Psoas muscle (tissue), 8 donors: ENCODE data around the gene BOLA2B. TPM values are rescaled to one million over a fixed set of nuclear protein-coding genes. Genes with fewer than 3 reads are reported as not detected.

Experiments
- ATAC-seq, 4 donors: fragments of 200-7000 bp; cut with Tn5 transposase; one replicate each; pipeline ENCODE4 v1.9.1; 2020; ENCODE audit warnings: moderate library complexity in 3 of 4, mild to moderate bottlenecking in 2 of 4
- DNase-seq, 2 donors: peaks; one replicate each; pipeline ENCODE4 v3.0.0-alpha.2; 2020
- H3K27ac ChIP-seq: fragments of 200-600 bp; one replicate; pipeline ENCODE4 v1.8.0; 2022
- H3K27me3 ChIP-seq, 3 donors: fragments of 200-600 bp in 1 of 3; one replicate each; pipeline versions ENCODE4 v1.6.1 to v1.8.0; 2013 to 2022; ENCODE audit warnings: low read length in 2 of 3, mild to moderate bottlenecking in 2 of 3, moderate library complexity in 1 of 3; ENCODE audit not compliant: insufficient read depth in 3 of 3
- H3K36me3 ChIP-seq, 2 donors: fragments of 200-600 bp in 1 of 2; one replicate each; pipeline versions ENCODE4 v1.6.1 to v1.8.0; 2013 to 2022; ENCODE audit warnings: low read depth in 1 of 2, mild to moderate bottlenecking in 1 of 2, moderate library complexity in 1 of 2; ENCODE audit not compliant: insufficient read depth in 1 of 2
- H3K4me1 ChIP-seq: fragments of 200-600 bp; one replicate; pipeline ENCODE4 v1.8.0; 2022
- H3K4me3 ChIP-seq: fragments of 200-600 bp; one replicate; pipeline ENCODE4 v1.8.0; 2022; ENCODE audit warnings: mild to moderate bottlenecking
- H3K9me3 ChIP-seq: fragments of 200-600 bp; one replicate; pipeline ENCODE4 v1.8.0; 2022
- CTCF ChIP-seq: fragments of 200-600 bp; IDR thresholded peaks from one replicate; pipeline ENCODE4 v1.8.0; 2022; ENCODE audit warnings: antibody characterized with exemption
- WGBS, 3 donors: extraction: QIAGEN DNeasy Blood & Tissue Kit; methylation state at CpG; one replicate each; pipeline versions ENCODE4 v1.1.6 to v1.1.7; 2013; 5-methylcytosine and 5-hydroxymethylcytosine counted together
- intact Hi-C, 2 donors: fragments of 100-400 bp; cut with DNase I; formaldehyde crosslinking; loops; one replicate each; pipeline versions ENCODE4 v1.11.0 to v1.14.2; 2022
- polyA plus RNA-seq, 3 donors: library from polyadenylated mRNA; stranded (reverse); fragments of 200-250 nt; gene quantifications; one replicate each; pipeline ENCODE4 v1.2.3, GENCODE V29; 2013
- total RNA-seq, 4 donors: library from RNA; stranded (reverse); fragmentation: NEBNext Ultra II Directional in 2 of 4; extraction: Animal tissue kit (Norgen Biotek cat#: 25700) in 2 of 4; gene quantifications; one replicate each; pipeline versions ENCODE4 v1.2.1 to v1.2.4, GENCODE V29; 2021 to 2023
- donor health status: healthy with polysubstance abuse.
- donor health status: DM: no; HTN: no; CAD: no; lungs with moderate emphysema.
- donor health status: Bipolar disorder and iron deficiency.
- donor health status: healthy.
- donor health status: DM: yes; HTN: yes; CAD: no.
- donor health status: DM: no; HTN: no; CAD: no.
- donor health status: DM: no; HTN: no; CAD: no.
- donor health status: DM: yes; HTN: yes; CAD: no.

BOLA2B gene
- total and polyA plus RNA-seq, 7 donors, result 54.0 to 700 (median 69.1) TPM

- ATAC-seq (no peak), DNase-seq (no peak)
Observed at GRCh38 chr16:30144017-30144416, 49.4 kb downstream of the BOLA2B start.

GRCh38 chr16:30143347-30143702 is 50.1 kb downstream of the BOLA2B start:
- TF ChIP-seq CTCF, result no peak
- no peak for DNase-seq
- no peaks in the 10 kb centered on the region for H3K27me3 ChIP-seq
- ATAC-seq, result no peak
- H3K36me3 ChIP-seq, result no peaks in the 10 kb centered on the region
- no peaks in the 10 kb centered on the region for H3K4me1 ChIP-seq
- WGBS, 3 donors, result 56 to 65% (median 60%) methylated on average over 2 of the region's 2 CpGs
- H3K27ac ChIP-seq, result no peak overlapping the region
- intact Hi-C loops, result no loop called here
- no peaks in the 10 kb centered on the region for H3K9me3 ChIP-seq
- H3K4me3 ChIP-seq, result no peak overlapping the region

More at GRCh38 chr16:30144017-30144416, 49.4 kb downstream of the BOLA2B start:
- Histone ChIP-seq H3K9me3 (no peaks in the 10 kb centered on the region), H3K27me3 (no peaks in the 10 kb centered on the region), H3K36me3 (no peaks in the 10 kb centered on the region), H3K27ac (no peak overlapping the region), H3K4me1 (no peaks in the 10 kb centered on the region), H3K4me3 (no peak overlapping the region)
- no peak for TF ChIP-seq CTCF
- intact Hi-C loops, result no loop called here

Other genes with a start within 250 kb of the BOLA2B start
- gene TMEM219, start 231.6 kb downstream of the BOLA2B start, total RNA-seq, result 10 to 100 TPM; 39.6 to 64.5 (median 50.3) TPM
- 10 to 100 TPM; 53.7 to 80.7 (median 60.4) TPM for gene TMEM219, start 231.6 kb downstream of the BOLA2B start, polyA plus RNA-seq
- 10 to 100 TPM; 18.6 to 28.6 (median 22.0) TPM for gene TAOK2, start 219.8 kb downstream of the BOLA2B start, total RNA-seq
- gene TAOK2, start 219.8 kb downstream of the BOLA2B start, polyA plus RNA-seq, result 10 to 100 TPM; 15.7 to 30.2 (median 21.8) TPM
- gene HIRIP3, start 198.0 kb downstream of the BOLA2B start, total RNA-seq, result 10 to 100 TPM; 18.9 to 22.0 (median 20.7) TPM
- gene HIRIP3, start 198.0 kb downstream of the BOLA2B start, polyA plus RNA-seq, result 10 to 100 TPM; 18.5 to 62.5 (median 23.1) TPM
- gene INO80E, start 197.4 kb downstream of the BOLA2B start, total RNA-seq, result 10 to 100 TPM; 30.5 to 43.3 (median 34.1) TPM
- gene INO80E, start 197.4 kb downstream of the BOLA2B start, polyA plus RNA-seq, result 10 to 100 TPM; 59.8 to 86.9 (median 77.3) TPM
- gene DOC2A, start 182.6 kb downstream of the BOLA2B start, total RNA-seq, result under 1 TPM in 2 of 4 donors, not detected in 2; 0.11 to 0.51 TPM
- under 1 TPM; 0.13 to 0.20 (median 0.15) TPM for gene DOC2A, start 182.6 kb downstream of the BOLA2B start, polyA plus RNA-seq
- gene C16orf92, start 170.5 kb downstream of the BOLA2B start, total RNA-seq, result not detected
- gene C16orf92, start 170.5 kb downstream of the BOLA2B start, polyA plus RNA-seq, result not detected
- gene TLCD3B, start 162.4 kb downstream of the BOLA2B start, total RNA-seq, result 1 to 10 TPM in 1 of 4 donors, under 1 TPM in 3; 0.17 to 1.9 (median 0.23) TPM
- under 1 TPM; 0.13 to 0.62 (median 0.17) TPM for gene TLCD3B, start 162.4 kb downstream of the BOLA2B start, polyA plus RNA-seq
- 1,000 to 10,000 TPM; 5,088 to 7,531 (median 6,001) TPM for gene ALDOA, start 127.9 kb downstream of the BOLA2B start, total RNA-seq
- gene ALDOA, start 127.9 kb downstream of the BOLA2B start, polyA plus RNA-seq, result over 10,000 TPM in 1 of 3 donors, 1,000 to 10,000 TPM in 2; 4,532 to 12,458 (median 6,880) TPM
- gene PPP4C, start 117.7 kb downstream of the BOLA2B start, total RNA-seq, result 10 to 100 TPM; 38.1 to 64.5 (median 58.5) TPM
- 100 to 1,000 TPM in 2 of 3 donors, 10 to 100 TPM in 1; 79.1 to 172 (median 130) TPM for gene PPP4C, start 117.7 kb downstream of the BOLA2B start, polyA plus RNA-seq
- gene TBX6, start 101.7 kb downstream of the BOLA2B start, total RNA-seq, result 1 to 10 TPM in 1 of 4 donors, under 1 TPM in 3; 0.32 to 1.0 (median 0.51) TPM
- 1 to 10 TPM in 2 of 3 donors, under 1 TPM in 1; 0.76 to 1.6 (median 1.5) TPM for gene TBX6, start 101.7 kb downstream of the BOLA2B start, polyA plus RNA-seq
- gene YPEL3, start 97.5 kb downstream of the BOLA2B start, total RNA-seq, result 100 to 1,000 TPM in 1 of 4 donors, 10 to 100 TPM in 3; 47.1 to 156 (median 60.2) TPM
- 10 to 100 TPM; 24.8 to 96.2 (median 81.4) TPM for gene YPEL3, start 97.5 kb downstream of the BOLA2B start, polyA plus RNA-seq
- 1 to 10 TPM in 2 of 4 donors, under 1 TPM in 2; 0.56 to 3.1 (median 1.3) TPM for gene GDPD3, start 80.1 kb downstream of the BOLA2B start, total RNA-seq
- under 1 TPM; 0.48 to 0.91 (median 0.89) TPM for gene GDPD3, start 80.1 kb downstream of the BOLA2B start, polyA plus RNA-seq
- gene MAPK3, start 70.4 kb downstream of the BOLA2B start, total RNA-seq, result 10 to 100 TPM; 37.2 to 45.2 (median 41.0) TPM
- 10 to 100 TPM; 25.6 to 53.0 (median 48.7) TPM for gene MAPK3, start 70.4 kb downstream of the BOLA2B start, polyA plus RNA-seq
- gene CORO1A, start 10.1 kb downstream of the BOLA2B start, total RNA-seq, result 1 to 10 TPM; 4.0 to 6.8 (median 6.3) TPM
- gene CORO1A, start 10.1 kb downstream of the BOLA2B start, polyA plus RNA-seq, result 1 to 10 TPM; 2.7 to 6.5 (median 3.0) TPM
- gene SLX1A, start 209 bp upstream of the BOLA2B start, total RNA-seq, result 10 to 100 TPM; 21.6 to 45.2 (median 38.3) TPM
- gene SLX1A, start 209 bp upstream of the BOLA2B start, polyA plus RNA-seq, result 10 to 100 TPM in 2 of 3 donors, 1 to 10 TPM in 1; 9.2 to 43.3 (median 31.0) TPM
- 1 to 10 TPM; 4.2 to 5.5 (median 4.7) TPM for gene SULT1A3, start 5.6 kb upstream of the BOLA2B start, total RNA-seq
- 1 to 10 TPM; 2.7 to 4.6 (median 3.4) TPM for gene SULT1A3, start 5.6 kb upstream of the BOLA2B start, polyA plus RNA-seq
- gene NPIPB13, start 54.8 kb upstream of the BOLA2B start, total RNA-seq, result 1 to 10 TPM; 3.0 to 6.5 (median 5.0) TPM
- gene NPIPB13, start 54.8 kb upstream of the BOLA2B start, polyA plus RNA-seq, result 1 to 10 TPM; 1.8 to 2.2 (median 2.0) TPM
- gene CD2BP2, start 161.6 kb upstream of the BOLA2B start, total RNA-seq, result 10 to 100 TPM; 38.9 to 65.0 (median 49.6) TPM
- gene CD2BP2, start 161.6 kb upstream of the BOLA2B start, polyA plus RNA-seq, result 10 to 100 TPM; 31.0 to 61.8 (median 55.6) TPM
- gene TBC1D10B, start 176.8 kb upstream of the BOLA2B start, total RNA-seq, result 10 to 100 TPM; 30.1 to 50.0 (median 34.1) TPM
- gene TBC1D10B, start 176.8 kb upstream of the BOLA2B start, polyA plus RNA-seq, result 10 to 100 TPM; 24.5 to 45.0 (median 26.4) TPM
- gene MYL11, start 181.1 kb upstream of the BOLA2B start, total RNA-seq, result 1,000 to 10,000 TPM; 1,414 to 6,743 (median 2,777) TPM
- 1,000 to 10,000 TPM in 2 of 3 donors, 100 to 1,000 TPM in 1; 636 to 4,264 (median 2,548) TPM for gene MYL11, start 181.1 kb upstream of the BOLA2B start, polyA plus RNA-seq
- gene SEPTIN1, start 188.9 kb upstream of the BOLA2B start, total RNA-seq, result 1 to 10 TPM in 2 of 4 donors, under 1 TPM in 2; 0.34 to 1.8 (median 0.90) TPM
- gene SEPTIN1, start 188.9 kb upstream of the BOLA2B start, polyA plus RNA-seq, result under 1 TPM; 0.22 to 0.51 (median 0.28) TPM
- 1 to 10 TPM; 2.8 to 7.8 (median 5.6) TPM for gene ZNF48, start 201.8 kb upstream of the BOLA2B start, total RNA-seq
- gene ZNF48, start 201.8 kb upstream of the BOLA2B start, polyA plus RNA-seq, result 1 to 10 TPM; 2.3 to 7.4 (median 3.2) TPM
- gene ZNF771, start 213.9 kb upstream of the BOLA2B start, total RNA-seq, result 10 to 100 TPM in 2 of 4 donors, 1 to 10 TPM in 2; 4.8 to 14.6 (median 9.1) TPM
- 1 to 10 TPM; 5.3 to 7.4 (median 5.4) TPM for gene ZNF771, start 213.9 kb upstream of the BOLA2B start, polyA plus RNA-seq
- gene DCTPP1, start 236.4 kb upstream of the BOLA2B start, total RNA-seq, result 10 to 100 TPM; 23.3 to 54.4 (median 33.9) TPM
- 10 to 100 TPM; 42.2 to 84.2 (median 52.7) TPM for gene DCTPP1, start 236.4 kb upstream of the BOLA2B start, polyA plus RNA-seq